HG03457 (cell line): Measurements from ENCODE around the gene LPAR1.

Experiments used
- ATAC-seq: cut with Tn5 transposase; IDR thresholded peaks from one replicate; pipeline ENCODE4 v1.9.1; 2021; ENCODE audit warnings: moderate number of reproducible peaks; ENCODE audit not compliant: unreplicated experiment

The LPAR1 gene

GRCh38 chr9:110926828-110927487 lies 111.3 kb downstream of the LPAR1 start:
- ATAC-seq, result no peak

DNA sequence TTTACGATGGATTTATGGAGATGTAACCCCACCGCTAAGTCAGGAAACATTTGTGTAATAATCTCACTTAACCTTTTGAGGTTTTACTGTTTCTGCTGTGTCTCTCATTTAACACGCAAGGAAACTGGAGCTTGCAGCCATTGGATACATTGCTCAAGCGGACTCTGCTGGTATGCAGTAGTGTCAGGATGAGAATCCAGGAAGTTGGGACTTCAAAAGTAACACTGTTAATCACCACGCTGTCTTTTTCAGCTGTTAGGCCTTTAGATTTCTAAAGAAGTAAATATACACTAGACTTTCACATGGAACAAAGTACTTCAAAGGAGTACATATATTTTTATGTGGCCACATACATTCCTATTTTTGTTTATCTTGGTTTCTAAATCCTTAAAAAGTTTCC lies 114.7 kb downstream of the LPAR1 start:
- ATAC-seq, result no peak

GRCh38 chr9:110922145-110922544 lies 116.1 kb downstream of the LPAR1 start:
- ATAC-seq, result no peak

DNA sequence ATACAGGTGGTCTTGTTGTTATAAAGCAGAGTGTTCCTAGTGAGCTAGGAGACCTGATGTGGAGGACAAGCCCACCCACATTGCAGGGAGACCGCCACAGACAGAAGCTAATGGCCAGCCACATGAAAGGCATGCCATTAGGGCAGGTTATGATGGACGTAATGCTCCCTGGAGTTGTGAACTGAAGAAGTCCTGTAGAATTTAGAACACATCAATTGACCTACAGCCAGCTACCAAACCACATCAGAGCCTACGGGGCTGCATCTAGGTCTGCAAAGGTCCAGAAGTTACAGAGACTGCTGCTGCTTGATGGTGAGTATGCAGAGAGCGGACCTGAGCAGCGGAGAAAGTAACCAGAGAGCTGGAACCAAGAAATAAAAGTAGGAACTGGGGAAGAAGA lies 116.6 kb downstream of the LPAR1 start:
- no peak for ATAC-seq

DNA sequence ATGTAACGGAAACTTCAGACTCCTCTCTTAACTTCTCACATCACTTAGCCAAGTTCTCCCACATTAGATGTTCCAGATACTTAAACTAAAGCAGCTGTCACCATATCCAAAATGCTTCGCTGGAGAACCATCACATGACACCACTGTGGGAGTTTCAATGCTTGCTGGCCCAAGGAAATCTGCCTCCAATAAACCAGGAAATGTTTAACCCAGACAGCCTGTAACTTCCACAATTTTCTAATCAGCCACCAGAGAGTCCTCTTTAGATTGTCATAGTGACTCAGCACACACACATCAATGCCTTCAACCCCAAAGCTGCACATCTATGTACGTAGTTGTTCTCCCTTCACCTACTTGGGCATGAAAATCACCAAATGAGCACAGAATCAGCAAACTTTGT lies 118.7 kb downstream of the LPAR1 start:
- no peak for ATAC-seq

- ATAC-seq, result no peak
Observed at GRCh38 chr9:110919050-110919435, 119.2 kb downstream of the LPAR1 start.

- ATAC-seq, result no peak
Observed at GRCh38 chr9:110918316-110919049, 119.8 kb downstream of the LPAR1 start.

DNA sequence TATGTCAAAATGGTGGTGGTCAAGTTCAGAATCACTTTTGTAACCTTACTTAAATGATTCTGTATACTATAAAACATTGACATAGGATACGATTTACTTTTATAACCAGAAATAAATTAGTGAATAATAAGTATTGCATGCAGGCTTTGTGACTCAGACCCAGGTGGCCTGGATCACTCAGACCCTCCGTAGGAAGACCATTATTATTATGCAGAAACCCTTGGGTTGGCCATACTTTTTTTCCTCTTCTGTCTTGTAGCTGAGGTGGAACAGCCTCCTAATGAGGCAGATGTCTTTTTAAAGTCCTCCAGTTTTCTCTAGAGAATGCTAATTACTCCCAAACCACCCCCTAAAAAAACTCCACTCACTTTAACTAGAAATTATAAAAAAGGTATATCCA lies 121.9 kb downstream of the LPAR1 start:
- ATAC-seq, result no peak

DNA sequence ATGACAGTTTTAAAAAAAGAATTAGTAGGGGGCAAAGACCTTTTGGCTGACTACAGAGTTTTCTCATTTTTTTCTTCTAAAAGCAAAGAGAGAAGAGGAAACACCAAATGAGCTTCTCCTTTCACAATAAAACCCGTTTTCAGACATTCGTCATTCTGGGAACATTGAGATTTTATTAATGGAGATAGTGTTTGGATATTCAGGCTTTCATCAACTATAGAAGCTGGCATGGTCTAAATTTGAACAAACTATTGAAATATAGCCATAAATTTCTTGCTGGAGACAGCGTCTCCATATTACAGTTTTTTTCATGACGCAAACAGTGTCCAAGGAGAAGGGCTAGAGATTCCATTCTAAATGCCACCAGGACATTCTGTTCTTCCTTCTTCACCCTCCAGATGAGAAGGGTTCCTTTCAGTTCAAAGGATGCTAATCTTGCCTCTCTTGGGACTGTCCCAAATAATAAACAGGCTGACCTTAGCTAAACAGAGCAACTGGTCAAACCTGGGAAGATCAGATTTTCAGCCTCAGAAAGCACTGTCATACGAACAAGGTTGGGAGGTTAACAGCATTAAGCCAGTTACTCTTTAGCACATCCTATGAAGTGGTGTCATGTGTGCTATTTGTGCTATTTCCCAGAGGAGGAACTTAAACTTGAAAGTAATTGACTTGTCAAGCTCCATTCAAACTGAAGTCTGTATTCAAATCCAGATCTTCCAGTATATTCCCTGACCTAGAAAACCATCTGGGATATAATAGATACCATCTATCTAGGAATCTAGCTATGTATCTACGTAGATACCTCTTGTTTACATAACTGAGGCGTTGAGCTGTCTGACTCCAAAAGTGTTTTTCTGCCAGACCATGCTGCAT lies 125.6 kb downstream of the LPAR1 start:
- ATAC-seq, result no peak

DNA sequence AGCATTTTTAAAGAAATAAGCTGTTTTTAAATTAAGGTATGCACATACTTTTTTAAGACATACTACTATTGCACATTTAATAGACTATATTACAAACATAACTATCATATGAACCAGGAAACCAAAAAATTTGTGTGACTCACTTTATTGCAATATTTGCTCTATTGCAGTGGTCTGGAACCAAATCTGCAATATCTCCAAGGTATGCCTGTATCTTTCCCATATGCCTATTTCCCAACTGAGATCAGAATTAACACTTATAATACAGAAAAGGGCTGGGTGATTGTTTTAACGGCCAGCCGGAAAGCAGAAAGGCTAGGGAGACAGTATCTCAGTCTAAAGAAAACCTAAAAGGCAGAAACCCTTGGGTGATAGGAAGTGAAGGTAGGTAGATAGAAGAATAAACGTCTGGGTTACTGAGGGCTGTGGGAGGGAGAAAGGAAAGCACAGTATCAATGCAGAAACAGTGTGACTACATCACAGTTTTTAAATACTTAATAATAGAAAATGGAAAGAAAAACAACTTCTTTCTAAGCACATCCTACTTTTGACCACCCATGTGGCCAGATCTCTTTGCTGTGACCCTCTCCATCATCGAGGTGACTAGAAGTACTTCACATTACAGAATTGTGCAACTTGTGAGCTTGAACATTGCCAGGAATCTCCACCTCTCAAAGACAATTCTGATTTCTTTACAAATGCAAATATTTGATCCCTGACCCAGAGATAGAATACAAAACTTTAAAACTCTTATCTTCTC lies 126.4 kb downstream of the LPAR1 start:
- ATAC-seq, result no peak

- no peak for ATAC-seq
Observed at GRCh38 chr9:110908894-110909293, 129.4 kb downstream of the LPAR1 start.

DNA sequence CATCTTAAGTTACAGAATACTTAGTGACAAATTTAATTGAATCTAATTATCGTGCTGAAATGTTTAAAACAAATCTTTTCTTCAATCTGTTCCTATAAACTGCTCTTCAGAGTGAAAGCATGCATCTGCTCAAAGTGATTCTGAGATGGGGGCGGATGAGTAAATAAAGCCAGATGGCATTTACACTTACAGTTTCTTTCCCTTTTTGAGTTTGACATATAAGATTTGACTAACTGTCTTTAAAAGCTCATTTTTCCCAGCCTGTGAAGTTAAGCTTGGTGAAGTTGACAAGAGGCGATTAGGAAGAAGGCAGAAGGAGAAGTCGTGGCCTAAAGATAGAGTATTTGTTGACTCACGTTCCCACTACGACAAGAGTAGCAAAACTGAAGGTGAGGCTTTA lies 137.4 kb downstream of the LPAR1 start:
- no peak for ATAC-seq

GRCh38 chr9:110900456-110900855 lies 137.8 kb downstream of the LPAR1 start:
- no peak for ATAC-seq

DNA sequence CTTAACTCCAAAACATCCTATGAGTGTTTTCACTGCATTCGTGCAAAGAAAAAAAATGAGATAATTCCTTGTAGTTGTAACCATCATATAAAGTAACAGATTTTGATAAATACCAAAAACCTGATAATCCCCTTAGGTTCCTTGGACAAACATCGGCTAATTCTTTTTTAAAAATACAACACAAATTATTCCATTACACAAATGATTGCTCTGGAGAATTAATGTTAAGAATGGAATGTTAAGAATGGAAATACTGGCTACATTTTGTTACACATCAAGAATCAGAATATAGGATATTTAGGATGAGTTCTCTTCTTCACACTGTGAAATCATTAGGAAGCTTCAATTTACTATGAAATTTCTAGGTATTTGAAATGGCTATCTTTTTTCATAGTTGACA lies 139.4 kb downstream of the LPAR1 start:
- no peak for ATAC-seq

DNA sequence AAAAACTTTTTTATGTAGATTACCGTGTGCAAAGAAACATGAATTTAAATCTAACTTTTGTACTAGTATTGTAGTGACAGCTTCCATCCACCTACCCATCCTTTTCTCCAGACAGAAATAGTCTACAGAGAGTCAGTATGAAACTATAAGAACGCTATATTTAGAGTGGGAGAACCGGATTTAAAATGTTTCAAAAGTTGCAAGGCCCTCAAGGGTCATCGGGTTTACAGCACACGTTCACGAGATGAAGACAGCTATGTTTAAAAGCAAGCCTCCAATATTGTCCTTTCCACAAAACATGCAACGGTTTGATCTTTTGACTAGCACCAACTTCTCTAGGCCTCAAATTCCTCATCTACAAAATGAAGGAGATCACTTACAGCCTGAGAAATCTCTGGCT lies 139.9 kb downstream of the LPAR1 start:
- ATAC-seq, result no peak

DNA sequence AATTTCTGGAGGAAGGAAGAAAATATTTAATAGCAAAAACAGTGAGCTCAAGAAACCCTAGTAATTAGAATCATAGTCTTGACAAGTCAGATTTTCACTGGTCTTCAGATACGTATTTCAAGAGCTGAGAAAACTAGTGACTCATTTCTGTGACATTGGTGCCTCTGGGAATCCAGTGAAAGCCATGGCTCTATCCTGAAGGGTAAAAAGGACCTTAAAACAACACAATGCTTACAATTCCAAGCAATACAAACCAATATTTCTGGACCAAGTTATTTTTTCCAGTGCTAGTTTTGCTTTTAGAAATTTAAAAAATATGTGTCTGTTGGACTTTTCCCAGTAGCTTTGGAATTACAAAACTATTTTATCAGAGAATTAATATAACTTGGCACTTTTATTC lies 140.3 kb downstream of the LPAR1 start:
- ATAC-seq, result no peak

DNA sequence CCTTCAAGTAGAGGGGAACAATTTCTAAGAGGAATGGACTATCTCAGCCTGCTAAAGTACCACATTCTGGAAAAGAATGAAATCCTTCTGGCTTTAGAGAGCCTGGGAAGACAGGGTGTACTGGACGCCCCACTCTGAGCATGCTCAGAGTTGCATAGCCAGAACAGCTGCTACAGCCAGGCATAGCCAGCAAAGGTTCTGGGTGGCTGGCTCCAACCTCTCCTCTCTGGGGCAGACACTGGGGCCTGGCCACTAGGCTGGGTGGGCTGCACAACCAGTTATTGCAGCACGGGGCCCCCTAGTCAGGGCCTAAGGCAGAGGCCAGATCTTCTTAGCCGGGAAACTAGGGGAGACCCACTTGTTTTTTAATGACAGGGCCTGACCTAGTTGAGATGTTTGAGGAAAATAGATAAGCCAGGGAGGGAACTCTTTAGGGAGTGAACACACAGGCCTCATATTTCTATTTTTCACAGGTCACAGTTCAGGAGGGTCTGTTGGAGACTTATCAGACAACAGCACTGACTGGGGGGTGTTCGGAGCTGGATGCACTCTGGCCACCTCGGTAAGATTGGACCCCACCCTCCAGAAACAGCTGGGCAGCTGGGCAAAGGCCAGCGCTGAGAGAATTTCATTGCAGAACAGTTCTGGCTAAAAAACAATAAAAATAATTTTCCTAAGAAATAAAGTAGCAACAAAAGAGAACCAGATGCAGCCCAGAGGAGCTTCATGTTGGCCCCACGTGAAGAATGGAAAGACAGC lies 142.9 kb downstream of the LPAR1 start:
- no peak for ATAC-seq

DNA sequence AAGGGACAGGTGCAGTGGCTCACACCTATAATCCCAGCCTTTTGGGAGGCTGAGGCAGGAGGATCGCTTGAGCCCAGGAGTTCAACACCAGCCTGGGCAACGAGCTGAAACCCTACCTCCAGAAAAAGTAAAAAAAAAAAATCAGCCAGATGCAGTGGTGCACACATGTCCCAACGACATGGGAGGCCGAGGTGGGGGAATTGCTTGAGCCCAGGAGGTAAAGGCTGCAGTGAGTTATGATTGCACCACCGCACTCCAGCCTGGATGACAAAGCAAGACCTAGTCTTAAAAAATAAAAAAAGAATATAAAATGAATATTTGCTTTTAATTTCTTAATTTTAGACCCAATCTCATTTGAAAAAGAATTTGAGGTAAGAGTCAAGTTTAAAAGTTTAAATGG lies 143.5 kb downstream of the LPAR1 start:
- ATAC-seq, result no peak

- no peak for ATAC-seq
Observed at GRCh38 chr9:110892689-110893088, 145.6 kb downstream of the LPAR1 start.

DNA sequence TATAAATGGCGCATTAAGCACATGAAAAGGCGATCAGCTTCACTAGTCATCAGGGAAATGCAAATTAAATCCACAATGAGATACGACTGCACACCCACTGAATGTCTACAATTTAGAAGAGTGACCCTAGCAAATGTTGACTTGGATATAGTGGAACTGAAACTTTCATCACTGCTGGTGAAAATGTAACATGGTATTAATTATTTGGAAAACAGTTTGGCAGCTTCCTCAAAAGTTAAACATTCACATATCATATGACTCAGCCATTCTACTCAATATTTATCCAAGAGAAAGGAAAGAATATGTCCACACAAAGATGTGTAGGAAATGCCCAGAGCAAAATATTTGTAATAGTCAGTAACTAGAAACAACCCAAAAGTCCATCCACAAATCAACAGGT lies 146.5 kb downstream of the LPAR1 start:
- no peak for ATAC-seq
